Lung (tissue), 12 donors: ENCODE results near the gene SNHG17. TPM values are rescaled to one million over a fixed set of nuclear protein-coding genes. Genes with fewer than 3 reads are reported as not detected.
"Not testable (repeated sequence)": the region's sequence is repeated elsewhere in the genome, so short reads cannot be mapped to it uniquely, and the experiment has no call there.

ENCODE experiments used
- ATAC-seq: fragments of 200-7000 bp; cut with Tn5 transposase; one replicate; pipeline ENCODE4 v1.9.1; 2020; ENCODE audit warnings: moderate number of reproducible peaks; ENCODE audit not compliant: insufficient read depth, low FRiP score
- DNase-seq, 3 donors: peaks; one replicate each; pipeline ENCODE4 v3.0.0-alpha.2; 2013 to 2017
- H3K27ac ChIP-seq, 2 donors: one replicate each; pipeline ENCODE4 v1.5.1; 2013; ENCODE audit warnings: mild to moderate bottlenecking in 2 of 2, moderate library complexity in 2 of 2, control low read depth in 1 of 2, inconsistent platforms in 1 of 2, low read depth in 1 of 2, low read length in 1 of 2
- H3K27me3 ChIP-seq, 3 donors: one replicate each; pipeline ENCODE4 v1.5.1; 2013; ENCODE audit warnings: low read length in 2 of 3; ENCODE audit not compliant: control insufficient read depth in 3 of 3, insufficient read depth in 3 of 3
- H3K36me3 ChIP-seq, 4 donors: one replicate each; pipeline ENCODE4 v1.5.1; 2013; ENCODE audit warnings: low read length in 4 of 4, mild to moderate bottlenecking in 1 of 4, moderate library complexity in 1 of 4; ENCODE audit not compliant: control insufficient read depth in 4 of 4, insufficient read depth in 4 of 4
- H3K4me1 ChIP-seq, 5 donors: one replicate each; pipeline ENCODE4 v1.5.1; 2013; ENCODE audit warnings: low read length in 5 of 5, mild to moderate bottlenecking in 2 of 5, moderate library complexity in 1 of 5; ENCODE audit not compliant: control insufficient read depth in 5 of 5, insufficient read depth in 5 of 5
- H3K4me3 ChIP-seq: one replicate; pipeline ENCODE4 v1.5.1; 2013; ENCODE audit warnings: mild to moderate bottlenecking, control low read depth, moderate library complexity
- H3K9ac ChIP-seq, 2 donors: one replicate each; pipeline ENCODE4 v1.5.1; 2013; ENCODE audit warnings: low read length in 2 of 2, control low read depth in 1 of 2; ENCODE audit not compliant: insufficient read depth in 1 of 2
- H3K9me3 ChIP-seq, 4 donors: one replicate each; pipeline ENCODE4 v1.5.1; 2013; ENCODE audit warnings: low read length in 3 of 4, mild to moderate bottlenecking in 1 of 4, moderate library complexity in 1 of 4; ENCODE audit not compliant: control insufficient read depth in 4 of 4, insufficient read depth in 3 of 4
- CTCF ChIP-seq: IDR thresholded peaks from 2 replicates; pipeline ENCODE4 v1.5.1; 2012; ENCODE audit warnings: mild to moderate bottlenecking; ENCODE audit errors: control extremely low read depth, extremely low read depth
- WGBS, 2 donors: extraction: QIAGEN DNeasy Blood & Tissue Kit; methylation state at CpG; one replicate each; pipeline ENCODE4 v1.1.7; 2013; 5-methylcytosine and 5-hydroxymethylcytosine counted together
- polyA plus RNA-seq, 2 donors: library from polyadenylated mRNA; stranded (reverse); fragments of 200-250 nt; gene quantifications; one replicate each; pipeline ENCODE4 v1.2.1, GENCODE V29; 2013
- total RNA-seq, 2 donors: library from RNA; depleted of rRNA in 1 of 2; stranded (reverse); fragments of >200 nt in 1 of 2; gene quantifications; one replicate each; pipeline ENCODE4 v1.2.1, GENCODE V29; 2014 to 2021
- donor health status: control.
- donor health status: control.
- donor health status: Bipolar disorder and iron deficiency.
- donor health status: healthy.
- donor health status: DM: yes; HTN: yes; CAD: no.

Gene SNHG17
- total and polyA plus RNA-seq, 4 donors, result 11.9 to 52.4 (median 34.0) TPM

DNA sequence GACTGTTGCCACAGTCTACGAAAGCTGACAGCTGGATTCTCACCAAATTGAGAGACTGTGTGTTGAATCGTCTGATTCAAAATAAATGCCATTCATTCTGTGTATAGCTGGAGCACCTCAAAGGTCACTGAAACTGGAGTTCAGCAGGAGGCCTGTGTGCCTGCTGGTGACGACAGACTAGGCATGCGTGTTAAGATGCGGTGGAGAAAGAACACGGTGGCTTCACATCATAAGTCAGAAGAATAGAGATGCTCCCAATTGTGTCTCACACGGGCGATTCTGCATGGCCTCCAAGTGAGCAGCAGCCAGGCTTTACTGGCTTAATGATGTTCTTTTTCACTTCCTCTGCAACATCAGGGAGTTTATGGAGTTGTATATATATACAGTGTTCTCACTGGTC, 32.3 kb downstream of the SNHG17 start:
- Histone ChIP-seq H3K27me3 (no peaks in the 10 kb centered on the region), H3K36me3 (no peaks in the 10 kb centered on the region), H3K4me1 (no peaks in the 10 kb centered on the region), H3K4me3 (no peak overlapping the region), H3K9ac (no peak overlapping the region), H3K27ac (no peak overlapping the region), H3K9me3 (peaks cover 0 to 2% (median 0%) of the 10 kb centered on the region in 4 donors)
- WGBS, 2 donors, result 88% methylated on average over 8 of the region's 8 CpGs
- ATAC-seq, result no peak
- TF ChIP-seq CTCF, result no peak
- no peak for DNase-seq

DNA sequence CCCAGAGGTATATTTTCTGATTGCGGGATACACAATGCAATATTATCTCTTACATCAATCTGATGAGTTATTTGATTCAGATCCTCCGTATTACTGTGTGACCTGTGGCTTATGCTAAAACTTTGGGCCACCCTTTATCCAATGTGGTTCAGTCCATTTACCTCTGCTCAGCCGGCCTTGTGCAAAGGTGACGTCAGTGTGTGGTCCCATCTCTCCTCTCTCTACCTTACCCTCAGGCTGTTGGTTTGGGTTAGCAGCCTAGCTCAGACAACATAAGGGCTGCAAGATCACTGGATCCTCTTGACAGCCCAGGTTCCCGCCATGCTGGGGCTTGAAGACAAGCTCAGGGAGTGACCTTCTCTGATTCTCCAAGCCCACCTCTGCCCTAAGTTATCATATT, 33.0 kb downstream of the SNHG17 start:
- ATAC-seq (no peak), DNase-seq (no peak)
- Histone ChIP-seq H3K4me1 (no peaks in the 10 kb centered on the region), H3K9ac (no peak overlapping the region), H3K4me3 (no peak overlapping the region), H3K9me3 (peaks cover 0 to 2% (median 0%) of the 10 kb centered on the region in 4 donors), H3K27ac (no peak overlapping the region), H3K36me3 (no peaks in the 10 kb centered on the region), H3K27me3 (no peaks in the 10 kb centered on the region)
- 96 to 97% methylated on average over 5 of the region's 5 CpGs for WGBS, 2 donors
- TF ChIP-seq CTCF, result no peak

DNA sequence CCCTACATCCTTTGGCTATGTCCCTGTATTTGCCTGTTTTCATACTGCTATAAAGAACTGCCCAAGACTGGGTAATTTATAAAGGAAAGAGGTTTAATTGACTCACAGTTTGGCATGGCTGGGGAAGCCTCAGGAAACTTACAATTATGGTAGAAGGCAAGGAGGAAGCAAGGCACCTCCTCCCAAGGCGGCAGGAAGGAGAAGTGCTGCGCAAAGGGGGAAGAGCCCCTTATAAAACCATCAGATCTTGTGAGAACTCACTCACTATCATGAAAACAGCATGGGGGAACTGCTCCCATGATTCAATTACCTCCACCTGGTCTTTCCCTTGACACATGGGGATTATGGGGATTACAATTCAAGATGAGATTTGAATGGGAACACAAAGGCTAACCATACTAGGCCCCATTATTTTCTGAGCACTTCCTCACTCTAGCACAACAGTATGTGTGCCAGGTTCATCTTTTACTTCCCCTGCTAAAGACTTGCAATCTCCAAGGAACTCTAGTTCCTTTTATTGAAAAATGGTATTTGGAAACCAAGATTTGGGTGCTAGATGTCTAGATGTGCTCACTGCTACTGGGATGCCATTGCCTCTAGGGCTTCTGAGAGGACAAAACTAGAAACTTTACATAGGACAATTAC, 39.3 kb downstream of the SNHG17 start:
- ATAC-seq, H3K27ac ChIP-seq, H3K27me3 ChIP-seq, H3K36me3 ChIP-seq, H3K4me3 ChIP-seq, H3K4me1 ChIP-seq, DNase-seq, H3K9me3 ChIP-seq, H3K9ac ChIP-seq: not testable (repeated sequence)
- 27 to 43% methylated on average over 2 of the region's 2 CpGs for WGBS, 2 donors

DNA sequence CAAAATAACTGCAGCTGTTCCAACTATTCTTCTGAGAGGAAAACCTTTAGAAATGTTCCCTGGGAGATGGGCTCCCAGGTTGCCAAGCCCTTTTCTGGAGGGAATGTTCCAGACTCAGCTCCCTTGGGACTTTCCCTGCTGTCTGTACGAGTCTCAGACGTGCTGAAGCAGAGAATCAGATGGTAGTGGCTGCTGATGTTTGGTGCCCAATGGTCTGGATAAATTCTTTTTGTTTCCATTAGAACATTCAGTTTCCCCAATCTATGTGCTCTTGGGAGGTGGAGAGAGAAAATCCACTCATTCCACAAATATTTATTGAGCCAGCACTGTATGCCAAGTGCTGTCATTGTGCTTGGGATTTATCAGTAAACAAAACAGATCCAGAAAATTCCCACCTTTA, 40.0 kb downstream of the SNHG17 start:
- TF ChIP-seq CTCF, result no peak
- no peak overlapping the region for H3K27ac ChIP-seq

More for the DNA sequence above, 40.0 kb downstream of the SNHG17 start:
- ATAC-seq (no peak), DNase-seq (no peak)
- no peak overlapping the region for H3K4me3 ChIP-seq
- H3K4me1 ChIP-seq, result no peaks in the 10 kb centered on the region
- no peak overlapping the region for H3K9ac ChIP-seq
- no peaks in the 10 kb centered on the region for H3K27me3 ChIP-seq
- H3K36me3 ChIP-seq, result no peaks in the 10 kb centered on the region
- no peaks in the 10 kb centered on the region for H3K9me3 ChIP-seq
- WGBS, 2 donors, result 50 to 71% methylated on average over 2 of the region's 2 CpGs
